Vagina (tissue), 2 donors: ENCODE results near the gene HSPH1. TPM values are rescaled to one million over a fixed set of nuclear protein-coding genes. Genes with fewer than 3 reads are reported as not detected.

Source experiments
- DNase-seq, 2 donors: peaks; one replicate each; pipeline ENCODE4 v3.0.0-alpha.2; 2017; ENCODE audit errors: extremely low spot score in 2 of 2
- H3K27ac ChIP-seq: fragments of 200-600 bp; sonication (generic); one replicate; pipeline ENCODE4 v1.5.1; 2019
- H3K27me3 ChIP-seq: fragments of 200-600 bp; sonication (generic); one replicate; pipeline ENCODE4 v1.5.1; 2019
- H3K36me3 ChIP-seq, 2 donors: fragments of 200-600 bp; sonication (generic); one replicate each; pipeline ENCODE4 v1.5.1; 2017 to 2019
- H3K4me1 ChIP-seq: fragments of 200-600 bp; sonication (generic); one replicate; pipeline ENCODE4 v1.5.1; 2019
- H3K4me3 ChIP-seq, 2 donors: fragments of 200-600 bp; sonication (generic); 1 replicate in 1 of 2; 2 replicates in 1 of 2; pipeline ENCODE4 v1.5.1; 2016 to 2019
- H3K9me3 ChIP-seq: fragments of 200-600 bp; sonication (generic); one replicate; pipeline ENCODE4 v1.5.1; 2019
- CTCF ChIP-seq, 3 experiments: fragments of 450-650 bp in 2 of 3; fragments of 200-600 bp in 1 of 3; sonication (generic) in 1 of 3; IDR thresholded peaks; one replicate each; pipeline ENCODE4 v1.5.1; 2017 to 2019; ENCODE audit warnings: antibody characterized with exemption in 3 of 3, mild to moderate bottlenecking in 2 of 3, moderate library complexity in 2 of 3
- POLR2A ChIP-seq, 2 donors: fragments of 450-650 bp; IDR thresholded peaks; one replicate each; pipeline ENCODE4 v1.6.1; 2017; ENCODE audit warnings: antibody characterized with exemption in 2 of 2, mild to moderate bottlenecking in 2 of 2, moderate library complexity in 2 of 2
- POLR2AphosphoS5 ChIP-seq, 2 donors: sonication (generic); formaldehyde crosslinking; IDR thresholded peaks; one replicate each; pipeline ENCODE4 v1.9.0; 2017; ENCODE audit warnings: antibody characterized with exemption in 2 of 2, mild to moderate bottlenecking in 2 of 2, low read depth in 1 of 2; ENCODE audit not compliant: insufficient read depth in 1 of 2
- intact Hi-C: fragments of 100-400 bp; cut with DNase I; formaldehyde crosslinking; loops from one replicate; pipeline ENCODE4 v1.15.1; 2023
- total RNA-seq: library from RNA; depleted of rRNA; stranded (reverse); fragments of >200 nt; gene quantifications from one replicate; pipeline ENCODE4 v1.2.3, GENCODE V29; 2016

Gene HSPH1
- total RNA-seq, 1 donor from 2014 or later = 75.4 TPM

GRCh38 chr13:31166591-31166990 is 4.9 kb upstream of the HSPH1 start:
- intact Hi-C loops = no loop called here
- no peak overlapping the region for H3K27ac ChIP-seq
- H3K4me1 ChIP-seq = peaks cover 6% of the 10 kb centered on the region
- no peaks in the 10 kb centered on the region for H3K36me3 ChIP-seq
- H3K9me3 ChIP-seq = no peaks in the 10 kb centered on the region
- no peak overlapping the region for H3K4me3 ChIP-seq
- TF ChIP-seq POLR2A (IDR thresholded peaks at IDR 0.05) (no peak), CTCF (IDR thresholded peaks at IDR 0.05) (no peak), POLR2AphosphoS5 (IDR thresholded peaks at IDR 0.05; ENCODE audit: insufficient read depth in 1 of 2, low read depth in 1 of 2) (no peak)
- DNase-seq = no peak
- no peaks in the 10 kb centered on the region for H3K27me3 ChIP-seq

GRCh38 chr13:31162151-31163008 is 676 bp upstream of the HSPH1 start:
- intact Hi-C loops = loop anchor here (5.0 kb wide), 1 partner anchor 695 kb away; the partner anchor contains the start of gene HMGB1
- Histone ChIP-seq H3K27me3 (no peaks in the 10 kb centered on the region), H3K27ac (peak overlapping the region; percentile 100), H3K36me3 (no peaks in the 10 kb centered on the region), H3K9me3 (no peaks in the 10 kb centered on the region), H3K4me1 (peaks cover 25% of the 10 kb centered on the region), H3K4me3 (peak overlapping the region; percentile 86 to 91)
- TF ChIP-seq POLR2A (IDR thresholded peaks at IDR 0.05) (peak in 1 of 2 donors; percentile 72), CTCF (IDR thresholded peaks at IDR 0.05) (no peak), POLR2AphosphoS5 (IDR thresholded peaks at IDR 0.05; ENCODE audit: insufficient read depth in 1 of 2, low read depth in 1 of 2) (peak; percentile 17 to 91)
- peak; percentile 99 for DNase-seq

- Histone ChIP-seq H3K27me3 (no peaks in the 10 kb centered on the region), H3K4me1 (peaks cover 25% of the 10 kb centered on the region), H3K27ac (peak overlapping the region; percentile 100), H3K4me3 (peak overlapping the region; percentile 86 to 91), H3K36me3 (no peaks in the 10 kb centered on the region), H3K9me3 (no peaks in the 10 kb centered on the region)
- peak in 1 of 2 donors; percentile 68 for TF ChIP-seq POLR2AphosphoS5 (IDR thresholded peaks at IDR 0.05; ENCODE audit: insufficient read depth in 1 of 2, low read depth in 1 of 2)
- TF ChIP-seq POLR2A (IDR thresholded peaks at IDR 0.05) = peak in 1 of 2 donors; percentile 39
- no peak for TF ChIP-seq CTCF (IDR thresholded peaks at IDR 0.05)
- DNase-seq = no peak
- intact Hi-C loops = loop anchor here (5.0 kb wide), 1 partner anchor 694 kb away; the partner anchor contains the start of gene HMGB1
Observed at GRCh38 chr13:31160857-31161556, 697 bp downstream of the HSPH1 start.

- Histone ChIP-seq H3K9me3 (no peaks in the 10 kb centered on the region), H3K4me1 (peaks cover 25% of the 10 kb centered on the region), H3K36me3 (peaks cover 0 to 9% of the 10 kb centered on the region in 2 donors), H3K27me3 (no peaks in the 10 kb centered on the region), H3K4me3 (peak overlapping the region in 1 of 2 donors; percentile 91), H3K27ac (peak overlapping the region; percentile 100)
- TF ChIP-seq POLR2AphosphoS5 (IDR thresholded peaks at IDR 0.05; ENCODE audit: insufficient read depth in 1 of 2, low read depth in 1 of 2) (no peak), POLR2A (IDR thresholded peaks at IDR 0.05) (no peak), CTCF (IDR thresholded peaks at IDR 0.05) (no peak)
- intact Hi-C loops = no loop called here
- DNase-seq = no peak
Observed at GRCh38 chr13:31159306-31159705, 2.4 kb downstream of the HSPH1 start.
